Progenitor cell of endocrine pancreas (in vitro differentiated cells): ENCODE results near the gene SNRK. TPM values are rescaled to one million over a fixed set of nuclear protein-coding genes. Genes with fewer than 3 reads are reported as not detected.
"Not testable (repeated sequence)": the region's sequence is repeated elsewhere in the genome, so short reads cannot be mapped to it uniquely, and the experiment has no call there.

Experiments
- DNase-seq: peaks from one replicate; pipeline ENCODE4 v3.0.0; 2021; ENCODE audit warnings: low spot score; ENCODE audit not compliant: unreplicated experiment
- H3K27ac Mint-ChIP-seq: 2 replicates; pipeline ENCODE4 v1.8.0; 2021; ENCODE audit warnings: mild to moderate bottlenecking, moderate library complexity, mixed read lengths
- H3K27me3 Mint-ChIP-seq: 2 replicates; pipeline ENCODE4 v1.8.0; 2021; ENCODE audit warnings: mixed read lengths
- H3K36me3 Mint-ChIP-seq: 2 replicates; pipeline ENCODE4 v1.8.0; 2022; ENCODE audit warnings: mixed read lengths; ENCODE audit not compliant: insufficient read depth
- H3K4me1 Mint-ChIP-seq: 2 replicates; pipeline ENCODE4 v1.8.0; 2021; ENCODE audit warnings: low read depth, mixed read lengths
- H3K4me3 Mint-ChIP-seq: 2 replicates; pipeline ENCODE4 v1.8.0; 2021; ENCODE audit warnings: low read depth, mild to moderate bottlenecking, moderate library complexity, mixed read lengths
- H3K9me3 Mint-ChIP-seq: 2 replicates; pipeline ENCODE4 v1.8.0; 2021; ENCODE audit warnings: low read depth, mixed read lengths
- total RNA-seq: library from RNA; stranded (reverse); gene quantifications from 2 replicates; pipeline ENCODE4 v1.2.1, GENCODE V29; 2021
- TF ChIP-seq, protein P1 (sequence below): fragments of 200-600 bp; sonication (generic); IDR thresholded peaks from one replicate; pipeline ENCODE4 v1.5.0; 2021; ENCODE audit warnings: antibody characterized with exemption, mild to moderate bottlenecking; ENCODE audit not compliant: unreplicated experiment

The SNRK gene
- total RNA-seq, 1 donor from 2014 or later, result 23.6 TPM

- no peak for DNase-seq
- H3K36me3 Mint-ChIP-seq, result peaks cover 35% of the 10 kb centered on the region
- no peaks in the 10 kb centered on the region for H3K27me3 Mint-ChIP-seq
- H3K4me3 Mint-ChIP-seq, result no peak overlapping the region
- no peak overlapping the region for H3K27ac Mint-ChIP-seq
- peaks cover 41% of the 10 kb centered on the region for H3K9me3 Mint-ChIP-seq
- no peaks in the 10 kb centered on the region for H3K4me1 Mint-ChIP-seq
- TF ChIP-seq, protein P1, sequence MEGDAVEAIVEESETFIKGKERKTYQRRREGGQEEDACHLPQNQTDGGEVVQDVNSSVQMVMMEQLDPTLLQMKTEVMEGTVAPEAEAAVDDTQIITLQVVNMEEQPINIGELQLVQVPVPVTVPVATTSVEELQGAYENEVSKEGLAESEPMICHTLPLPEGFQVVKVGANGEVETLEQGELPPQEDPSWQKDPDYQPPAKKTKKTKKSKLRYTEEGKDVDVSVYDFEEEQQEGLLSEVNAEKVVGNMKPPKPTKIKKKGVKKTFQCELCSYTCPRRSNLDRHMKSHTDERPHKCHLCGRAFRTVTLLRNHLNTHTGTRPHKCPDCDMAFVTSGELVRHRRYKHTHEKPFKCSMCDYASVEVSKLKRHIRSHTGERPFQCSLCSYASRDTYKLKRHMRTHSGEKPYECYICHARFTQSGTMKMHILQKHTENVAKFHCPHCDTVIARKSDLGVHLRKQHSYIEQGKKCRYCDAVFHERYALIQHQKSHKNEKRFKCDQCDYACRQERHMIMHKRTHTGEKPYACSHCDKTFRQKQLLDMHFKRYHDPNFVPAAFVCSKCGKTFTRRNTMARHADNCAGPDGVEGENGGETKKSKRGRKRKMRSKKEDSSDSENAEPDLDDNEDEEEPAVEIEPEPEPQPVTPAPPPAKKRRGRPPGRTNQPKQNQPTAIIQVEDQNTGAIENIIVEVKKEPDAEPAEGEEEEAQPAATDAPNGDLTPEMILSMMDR, result no peak
Observed at GRCh38 chr3:43353393-43353792, 67.1 kb downstream of the SNRK start.

GRCh38 chr3:43353923-43354670 is 67.8 kb downstream of the SNRK start:
- peaks cover 41% of the 10 kb centered on the region for H3K9me3 Mint-ChIP-seq
- H3K27me3 Mint-ChIP-seq, result no peaks in the 10 kb centered on the region
- no peaks in the 10 kb centered on the region for H3K4me1 Mint-ChIP-seq
- H3K4me3 Mint-ChIP-seq, result no peak overlapping the region
- peaks cover 31% of the 10 kb centered on the region for H3K36me3 Mint-ChIP-seq
- TF ChIP-seq, protein P1, result no peak
- DNase-seq, result no peak
- no peak overlapping the region for H3K27ac Mint-ChIP-seq

DNA sequence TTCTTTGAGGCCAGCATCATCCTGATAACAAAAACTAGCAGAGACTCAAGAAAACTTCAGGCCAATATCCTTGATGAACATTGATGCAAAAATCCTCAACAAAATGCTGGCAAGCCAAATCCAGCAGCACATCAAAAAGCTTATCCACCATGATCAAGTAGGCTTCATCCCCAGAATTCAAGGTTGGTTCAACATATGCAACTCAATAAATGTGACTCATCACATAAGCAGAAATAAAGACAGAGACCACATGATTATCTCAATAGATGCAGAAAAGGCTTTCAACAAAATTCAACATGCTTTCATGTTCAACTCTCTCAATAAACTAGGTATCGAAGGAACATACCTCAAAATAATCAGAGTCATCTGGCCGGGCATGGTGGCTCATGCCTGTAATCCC is 69.7 kb downstream of the SNRK start:
- not testable (repeated sequence) for H3K27me3 Mint-ChIP-seq, H3K4me3 Mint-ChIP-seq
- peaks cover 41% of the 10 kb centered on the region for H3K9me3 Mint-ChIP-seq

GRCh38 chr3:43361077-43361476 is 74.7 kb downstream of the SNRK start:
- Mint-ChIP-seq H3K27me3 (no peaks in the 10 kb centered on the region), H3K4me1 (no peaks in the 10 kb centered on the region), H3K4me3 (no peak overlapping the region), H3K36me3 (peaks cover 5% of the 10 kb centered on the region), H3K9me3 (peaks cover 6% of the 10 kb centered on the region), H3K27ac (no peak overlapping the region)
- TF ChIP-seq, protein P1, result no peak
- DNase-seq, result no peak

More for the DNA sequence above, 69.7 kb downstream of the SNRK start:
- peaks cover 28% of the 10 kb centered on the region for H3K36me3 Mint-ChIP-seq
- H3K4me1 Mint-ChIP-seq, H3K27ac Mint-ChIP-seq, DNase-seq: not testable (repeated sequence)

DNA sequence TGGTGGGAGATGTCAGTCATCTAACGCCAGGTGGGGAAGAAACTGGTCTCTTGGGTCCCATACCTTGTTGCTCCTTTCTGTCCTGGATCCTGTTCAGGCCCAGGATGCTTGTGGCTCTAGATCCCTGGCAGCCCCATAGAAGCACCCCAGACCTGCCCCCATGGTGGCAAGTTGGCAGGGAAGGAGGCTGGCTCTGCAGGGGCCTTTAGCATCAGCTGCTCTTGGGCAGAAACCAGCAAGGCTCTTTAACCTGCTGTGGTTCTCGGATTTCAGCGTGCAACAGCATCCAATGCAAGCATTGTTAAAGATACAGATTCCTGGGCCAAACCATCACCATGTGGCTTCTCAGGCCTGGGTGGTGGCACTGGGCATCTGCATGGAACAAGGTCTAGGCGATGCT is 75.8 kb downstream of the SNRK start:
- no peak overlapping the region for H3K4me3 Mint-ChIP-seq
- no peaks in the 10 kb centered on the region for H3K27me3 Mint-ChIP-seq
- TF ChIP-seq, protein P1, result no peak
- peaks cover 5% of the 10 kb centered on the region for H3K36me3 Mint-ChIP-seq
- H3K27ac Mint-ChIP-seq, result no peak overlapping the region
- H3K9me3 Mint-ChIP-seq, result peaks cover 3% of the 10 kb centered on the region
- no peak for DNase-seq
- H3K4me1 Mint-ChIP-seq, result no peaks in the 10 kb centered on the region

GRCh38 chr3:43362961-43363360 is 76.6 kb downstream of the SNRK start:
- no peak for DNase-seq
- H3K27ac Mint-ChIP-seq, result no peak overlapping the region
- H3K36me3 Mint-ChIP-seq, result peaks cover 5% of the 10 kb centered on the region

More at GRCh38 chr3:43362961-43363360, 76.6 kb downstream of the SNRK start:
- H3K4me1 Mint-ChIP-seq, result no peaks in the 10 kb centered on the region
- no peaks in the 10 kb centered on the region for H3K27me3 Mint-ChIP-seq
- H3K9me3 Mint-ChIP-seq, result no peaks in the 10 kb centered on the region
- H3K4me3 Mint-ChIP-seq, result no peak overlapping the region
- TF ChIP-seq, protein P1, result no peak
